Ascending aorta (tissue), 2 donors: ENCODE measurements around the gene TRABD2B. TPM values are rescaled to one million over a fixed set of nuclear protein-coding genes. Genes with fewer than 3 reads are reported as not detected.
A peak's percentile ranks its signal among the peaks of the same experiment; 100 is the strongest.

ENCODE experiments used
- DNase-seq, 2 donors: peaks; one replicate each; pipeline ENCODE4 v3.0.0-alpha.2; 2019; ENCODE audit warnings: low spot score in 2 of 2
- H3K27ac ChIP-seq, 2 donors: fragments of 200-600 bp; sonication (generic); one replicate each; pipeline ENCODE4 v1.5.1; 2016 to 2017; ENCODE audit warnings: mild to moderate bottlenecking in 1 of 2
- H3K27me3 ChIP-seq: fragments of 200-600 bp; sonication (generic); one replicate; pipeline ENCODE4 v1.5.1; 2017
- H3K36me3 ChIP-seq, 2 donors: fragments of 200-600 bp; sonication (generic); one replicate each; pipeline ENCODE4 v1.5.1; 2016
- H3K4me1 ChIP-seq, 2 donors: fragments of 200-600 bp; sonication (generic); one replicate each; pipeline ENCODE4 v1.5.1; 2016 to 2017; ENCODE audit warnings: mild to moderate bottlenecking in 1 of 2
- H3K4me3 ChIP-seq, 2 donors: fragments of 200-600 bp; sonication (generic); one replicate each; pipeline ENCODE4 v1.5.1; 2016 to 2017; ENCODE audit warnings: mild to moderate bottlenecking in 1 of 2
- H3K9me3 ChIP-seq, 2 donors: fragments of 200-600 bp; sonication (generic); one replicate each; pipeline ENCODE4 v1.5.1; 2016
- intact Hi-C: fragments of 100-400 bp; cut with DNase I; formaldehyde crosslinking; loops from one replicate; pipeline ENCODE4 v1.15.1; 2023
- total RNA-seq: library from RNA; depleted of rRNA; stranded (reverse); fragments of >200 nt; gene quantifications from one replicate; pipeline ENCODE4 v1.1.0, GENCODE V29; 2016
- TF ChIP-seq, protein P1 (sequence below), 3 experiments: fragments of 200-600 bp in 2 of 3; fragments of 450-650 bp in 1 of 3; sonication (generic) in 2 of 3; IDR thresholded peaks; one replicate each; pipeline ENCODE4 v1.5.1; 2016 to 2019; ENCODE audit warnings: antibody characterized with exemption in 3 of 3, mild to moderate bottlenecking in 1 of 3, moderate library complexity in 1 of 3

Gene TRABD2B
- total RNA-seq, 1 donor from 2014 or later = 7.9 TPM

DNA sequence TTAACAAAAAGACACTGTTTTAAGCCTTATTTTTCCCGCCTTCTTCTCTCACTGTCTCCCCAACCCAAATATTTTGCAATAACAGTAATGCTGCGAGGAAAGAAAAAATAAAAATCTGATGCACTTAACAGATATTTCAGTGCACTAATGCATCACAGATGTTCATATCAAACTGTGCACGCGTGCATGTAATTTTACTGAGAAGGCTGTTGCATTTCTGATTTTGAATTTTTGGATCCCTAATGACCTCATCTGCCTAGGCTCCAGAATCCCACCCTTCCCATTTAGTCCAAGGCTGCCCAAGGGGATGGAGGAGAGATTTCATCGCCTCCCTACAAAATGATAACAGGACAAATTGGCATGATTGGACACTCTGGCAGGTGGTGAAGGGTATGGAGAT, 5.5 kb downstream of the TRABD2B start:
- H3K27me3 ChIP-seq = no peaks in the 10 kb centered on the region
- no peak overlapping the region for H3K4me3 ChIP-seq
- intact Hi-C loops = loop anchor here (2.0 kb wide), 1 partner anchor 25 kb away; no protein-coding TSS in a partner anchor
- peaks cover 3 to 27% of the 10 kb centered on the region in 2 donors for H3K4me1 ChIP-seq
- H3K36me3 ChIP-seq = no peaks in the 10 kb centered on the region
- peak overlapping the region in 1 of 2 donors; percentile 64 for H3K27ac ChIP-seq
- H3K9me3 ChIP-seq = no peaks in the 10 kb centered on the region
- TF ChIP-seq, protein P1, sequence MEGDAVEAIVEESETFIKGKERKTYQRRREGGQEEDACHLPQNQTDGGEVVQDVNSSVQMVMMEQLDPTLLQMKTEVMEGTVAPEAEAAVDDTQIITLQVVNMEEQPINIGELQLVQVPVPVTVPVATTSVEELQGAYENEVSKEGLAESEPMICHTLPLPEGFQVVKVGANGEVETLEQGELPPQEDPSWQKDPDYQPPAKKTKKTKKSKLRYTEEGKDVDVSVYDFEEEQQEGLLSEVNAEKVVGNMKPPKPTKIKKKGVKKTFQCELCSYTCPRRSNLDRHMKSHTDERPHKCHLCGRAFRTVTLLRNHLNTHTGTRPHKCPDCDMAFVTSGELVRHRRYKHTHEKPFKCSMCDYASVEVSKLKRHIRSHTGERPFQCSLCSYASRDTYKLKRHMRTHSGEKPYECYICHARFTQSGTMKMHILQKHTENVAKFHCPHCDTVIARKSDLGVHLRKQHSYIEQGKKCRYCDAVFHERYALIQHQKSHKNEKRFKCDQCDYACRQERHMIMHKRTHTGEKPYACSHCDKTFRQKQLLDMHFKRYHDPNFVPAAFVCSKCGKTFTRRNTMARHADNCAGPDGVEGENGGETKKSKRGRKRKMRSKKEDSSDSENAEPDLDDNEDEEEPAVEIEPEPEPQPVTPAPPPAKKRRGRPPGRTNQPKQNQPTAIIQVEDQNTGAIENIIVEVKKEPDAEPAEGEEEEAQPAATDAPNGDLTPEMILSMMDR (IDR thresholded peaks at IDR 0.05) = no peak
- no peak for DNase-seq

DNA sequence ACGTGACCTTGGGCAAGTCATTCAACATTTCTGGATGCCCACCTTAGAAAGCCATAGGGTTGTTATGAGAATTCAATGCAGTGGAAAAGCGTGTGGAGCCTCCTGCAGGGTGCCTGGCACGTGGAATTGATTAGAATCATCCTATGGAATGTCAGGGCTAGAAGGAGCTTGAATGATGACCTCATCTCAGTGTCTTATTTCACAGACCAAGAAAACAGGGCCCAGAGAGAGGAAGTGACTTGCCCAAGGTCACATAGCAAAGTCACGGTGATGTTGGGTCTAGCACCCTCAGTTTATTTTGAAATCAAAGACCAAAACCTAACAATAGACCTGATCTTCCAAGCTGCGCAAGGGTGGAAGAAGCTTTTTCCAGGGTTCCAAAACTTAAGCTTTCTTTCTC, 6.0 kb downstream of the TRABD2B start:
- peaks cover 3 to 30% of the 10 kb centered on the region in 2 donors for H3K4me1 ChIP-seq
- intact Hi-C loops = no loop called here
- DNase-seq = no peak
- H3K9me3 ChIP-seq = no peaks in the 10 kb centered on the region
- TF ChIP-seq, protein P1 (IDR thresholded peaks at IDR 0.05) = no peak
- H3K27ac ChIP-seq = no peak overlapping the region
- H3K36me3 ChIP-seq = no peaks in the 10 kb centered on the region
- H3K4me3 ChIP-seq = no peak overlapping the region
- H3K27me3 ChIP-seq = no peaks in the 10 kb centered on the region

DNA sequence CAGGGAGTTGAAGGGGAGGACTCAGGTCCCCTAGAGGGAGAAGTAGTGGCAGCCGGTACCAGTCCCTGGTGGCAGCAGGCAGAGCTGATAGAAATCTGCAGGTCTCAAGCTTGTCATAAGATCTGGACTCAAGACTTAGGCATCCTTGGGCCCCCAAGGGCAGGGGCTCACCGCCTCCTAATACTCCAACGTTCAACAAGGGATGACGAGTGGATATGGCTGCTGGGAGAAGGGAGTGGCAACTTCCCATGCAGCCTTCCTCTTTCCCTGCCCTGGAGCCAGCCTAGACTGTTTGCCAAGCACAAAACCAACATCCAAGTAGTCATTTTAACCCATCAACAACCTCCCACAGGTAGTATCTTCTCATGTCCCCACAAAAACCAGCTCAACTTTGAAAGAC, 6.9 kb downstream of the TRABD2B start:
- Histone ChIP-seq H3K27me3 (no peaks in the 10 kb centered on the region), H3K36me3 (no peaks in the 10 kb centered on the region), H3K4me3 (no peak overlapping the region), H3K9me3 (no peaks in the 10 kb centered on the region), H3K27ac (no peak overlapping the region), H3K4me1 (peaks cover 3 to 27% of the 10 kb centered on the region in 2 donors)
- TF ChIP-seq, protein P1 (IDR thresholded peaks at IDR 0.05) = no peak
- intact Hi-C loops = no loop called here
- DNase-seq = peak in 1 of 2 donors; percentile 50

DNA sequence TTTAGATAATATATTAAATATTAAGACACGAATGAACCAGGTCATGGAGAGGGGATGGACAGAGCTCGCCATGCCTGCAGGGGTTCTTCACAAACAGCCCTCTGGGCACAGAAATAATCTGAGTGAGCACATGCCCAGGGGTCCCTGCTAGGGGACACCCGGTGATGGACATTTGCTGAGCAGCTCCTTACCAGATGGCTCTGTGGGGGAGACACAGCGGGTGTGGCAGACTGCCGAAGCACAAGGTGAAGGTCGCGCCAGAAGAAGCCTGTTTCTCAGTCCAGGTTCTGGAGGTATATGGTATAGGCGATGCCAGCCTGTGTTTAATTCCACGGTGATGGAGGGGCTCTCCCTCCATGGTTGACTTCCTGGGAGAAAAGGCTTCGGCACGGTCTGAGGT, 9.6 kb downstream of the TRABD2B start:
- no peak for DNase-seq
- intact Hi-C loops = no loop called here
- Histone ChIP-seq H3K4me3 (no peak overlapping the region), H3K27me3 (no peaks in the 10 kb centered on the region), H3K36me3 (no peaks in the 10 kb centered on the region), H3K9me3 (no peaks in the 10 kb centered on the region), H3K4me1 (peaks cover 3 to 15% of the 10 kb centered on the region in 2 donors), H3K27ac (no peak overlapping the region)
- TF ChIP-seq, protein P1 (IDR thresholded peaks at IDR 0.05) = no peak

DNA sequence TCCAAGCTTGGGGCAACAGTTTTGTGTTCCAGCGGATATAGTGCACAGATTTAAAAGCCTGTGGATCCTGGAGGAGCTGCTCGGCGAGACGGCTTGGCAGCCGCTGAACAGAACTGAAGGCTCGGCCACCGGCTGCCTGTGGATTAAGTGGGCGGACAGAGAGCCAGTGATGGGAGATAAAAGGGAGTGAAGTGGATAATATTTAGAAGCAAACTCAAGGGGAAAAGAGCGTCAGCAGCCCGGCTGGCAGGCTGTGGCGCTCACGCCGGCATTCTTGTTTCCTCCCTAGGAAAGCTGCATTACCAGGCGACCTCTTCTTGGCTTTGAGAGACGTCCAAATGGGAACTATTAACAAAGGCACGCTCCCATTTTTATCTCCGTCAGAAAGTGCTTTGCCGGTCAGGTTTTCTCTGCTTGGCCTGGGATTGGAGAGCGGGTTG, 10.4 kb downstream of the TRABD2B start:
- TF ChIP-seq, protein P1 (IDR thresholded peaks at IDR 0.05) = no peak
- no peaks in the 10 kb centered on the region for H3K9me3 ChIP-seq
- peak overlapping the region; percentile 6 to 49 for H3K27ac ChIP-seq
- H3K27me3 ChIP-seq = no peaks in the 10 kb centered on the region
- intact Hi-C loops = no loop called here
- peaks cover 0 to 7% of the 10 kb centered on the region in 2 donors for H3K4me1 ChIP-seq
- no peak for DNase-seq
- peak overlapping the region in 1 of 2 donors; percentile 9 for H3K4me3 ChIP-seq
- no peaks in the 10 kb centered on the region for H3K36me3 ChIP-seq

DNA sequence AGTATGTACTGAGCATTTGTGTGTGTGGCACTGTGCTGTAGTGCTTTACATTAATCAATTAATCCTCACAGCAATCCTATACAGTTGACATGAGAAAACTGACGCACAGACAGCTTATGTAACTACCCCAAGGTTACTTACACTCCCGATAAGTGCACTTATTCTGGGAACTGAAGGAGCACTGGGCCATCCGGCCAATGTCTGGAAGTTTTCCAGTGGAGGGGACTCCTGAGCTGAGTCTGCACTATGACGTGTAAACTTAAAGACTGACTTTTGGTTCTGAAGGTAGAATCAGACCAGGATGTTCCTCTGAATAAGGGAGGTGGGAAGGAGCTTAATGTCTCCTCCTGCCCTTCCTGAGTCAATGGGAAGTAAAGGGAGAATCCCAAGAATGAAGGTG, 12.2 kb downstream of the TRABD2B start:
- Histone ChIP-seq H3K4me3 (no peak overlapping the region), H3K36me3 (no peaks in the 10 kb centered on the region), H3K4me1 (peaks cover 0 to 6% of the 10 kb centered on the region in 2 donors), H3K27me3 (no peaks in the 10 kb centered on the region), H3K9me3 (no peaks in the 10 kb centered on the region), H3K27ac (no peak overlapping the region)
- no peak for DNase-seq
- TF ChIP-seq, protein P1 (IDR thresholded peaks at IDR 0.05) = no peak
- intact Hi-C loops = no loop called here
